Right lobe of liver (tissue), 6 donors: Measurements from ENCODE around the gene ORC4. TPM values are rescaled to one million over a fixed set of nuclear protein-coding genes. Genes with fewer than 3 reads are reported as not detected.

Experiments used
- ATAC-seq, 4 donors: fragments of 200-7000 bp; cut with Tn5 transposase; one replicate each; pipeline ENCODE4 v1.9.1; 2020; ENCODE audit warnings: mild to moderate bottlenecking in 4 of 4, moderate library complexity in 4 of 4
- DNase-seq, 3 donors: peaks; one replicate each; pipeline ENCODE4 v3.0.0-alpha.2; 2020
- H3K27ac ChIP-seq, 3 donors: fragments of 200-600 bp; one replicate each; pipeline ENCODE4 v1.8.0; 2022
- H3K27me3 ChIP-seq, 2 donors: fragments of 200-600 bp; one replicate each; pipeline ENCODE4 v1.8.0; 2022
- H3K36me3 ChIP-seq, 4 donors: fragments of 200-600 bp; sonication (generic) in 1 of 4; one replicate each; pipeline versions ENCODE4 v1.5.1 to v1.8.0; 2017 to 2022; ENCODE audit warnings: control low read depth in 1 of 4
- H3K4me1 ChIP-seq, 4 donors: fragments of 200-600 bp; sonication (generic) in 1 of 4; one replicate each; pipeline versions ENCODE4 v1.5.1 to v1.8.0; 2017 to 2022; ENCODE audit warnings: control low read depth in 1 of 4
- H3K4me3 ChIP-seq, 3 donors: fragments of 200-600 bp; one replicate each; pipeline ENCODE4 v1.8.0; 2022
- H3K9me3 ChIP-seq, 4 donors: fragments of 200-600 bp; sonication (generic) in 1 of 4; one replicate each; pipeline versions ENCODE4 v1.5.1 to v1.8.0; 2017 to 2022; ENCODE audit warnings: control low read depth in 1 of 4
- CTCF ChIP-seq, 4 donors: fragments of 200-600 bp in 3 of 4; fragments of 450-650 bp in 1 of 4; IDR thresholded peaks; one replicate each; pipeline versions ENCODE4 v1.5.1 to v1.8.0; 2016 to 2022; ENCODE audit warnings: antibody characterized with exemption in 4 of 4, mild to moderate bottlenecking in 2 of 4
- POLR2A ChIP-seq: fragments of 450-650 bp; IDR thresholded peaks from one replicate; pipeline ENCODE4 v1.6.1; 2017; ENCODE audit warnings: antibody characterized with exemption, mild to moderate bottlenecking
- WGBS: methylation state at CpG from one replicate; pipeline ENCODE4 v1.1.6; 2018; ENCODE audit warnings: low coverage, low lambda C conversion rate; ENCODE audit not compliant: insufficient coverage; ENCODE audit errors: missing lambda C conversion rate; 5-methylcytosine and 5-hydroxymethylcytosine counted together
- intact Hi-C, 2 donors: fragments of 100-400 bp; cut with DNase I; formaldehyde crosslinking; loops; one replicate each; pipeline versions ENCODE4 v1.11.2 to v1.14.1; 2022
- total RNA-seq, 6 experiments: library from RNA; depleted of rRNA in 2 of 6; stranded (reverse); fragments of >200 nt in 2 of 6; fragmentation: NEBNext Ultra II Directional in 3 of 6; extraction: Animal tissue kit (Norgen Biotek cat#: 25700) in 3 of 6; gene quantifications; one replicate each; pipeline versions ENCODE4 v1.1.0 to v1.2.4, GENCODE V29; 2016 to 2023
- donor health status: DM: no; HTN: yes; CAD: no.
- donor health status: DM: no; HTN: no; CAD: no.
- donor health status: DM: no; HTN: no; CAD: no.
- donor health status: DM: no; HTN: yes; CAD: no.
- donor health status: DM: no; HTN: yes; CAD: no.

ORC4 gene
- total RNA-seq, 6 experiments from 2014 or later = 18.6 to 61.4 (median 22.9) TPM

- WGBS = 91% methylated on average over 2 of the region's 2 CpGs
- no peak overlapping the region for H3K4me3 ChIP-seq
- intact Hi-C loops = no loop called here
- TF ChIP-seq CTCF (IDR thresholded peaks at IDR 0.05) = no peak
- TF ChIP-seq POLR2A = no peak
- no peak for DNase-seq
- H3K9me3 ChIP-seq = no peaks in the 10 kb centered on the region
- H3K4me1 ChIP-seq = peaks cover 0 to 31% (median 13%) of the 10 kb centered on the region in 4 donors
- H3K27ac ChIP-seq = no peak overlapping the region
- no peaks in the 10 kb centered on the region for H3K36me3 ChIP-seq
- ATAC-seq = no peak
- H3K27me3 ChIP-seq = no peaks in the 10 kb centered on the region
These were observed 2.3 kb upstream of the ORC4 start for GRCh38 chr2:148022882-148023281.

DNA sequence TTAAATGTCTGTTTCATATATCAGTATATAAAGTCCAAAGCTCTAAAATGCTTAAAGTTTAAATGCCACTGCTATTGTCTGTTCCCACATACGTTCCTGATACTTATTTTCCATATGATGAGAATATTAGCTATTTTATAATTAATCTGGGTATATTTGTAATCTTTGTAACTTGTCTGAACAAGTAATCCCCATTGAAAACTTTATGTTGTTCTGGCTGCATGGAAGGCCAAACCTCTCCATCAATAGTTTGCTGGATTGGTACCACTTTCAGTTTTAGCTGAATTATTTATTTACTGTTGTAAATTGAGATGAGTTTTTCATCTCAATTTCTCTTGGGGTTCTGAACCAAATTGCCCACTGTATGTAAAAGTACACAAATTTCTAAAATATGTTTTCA lies 1.8 kb upstream of the ORC4 start:
- Histone ChIP-seq H3K27ac (no peak overlapping the region), H3K36me3 (no peaks in the 10 kb centered on the region), H3K4me3 (peak overlapping the region; percentile 63 to 92 (median 90)), H3K9me3 (no peaks in the 10 kb centered on the region), H3K4me1 (peaks cover 0 to 31% (median 13%) of the 10 kb centered on the region in 4 donors), H3K27me3 (no peaks in the 10 kb centered on the region)
- TF ChIP-seq CTCF (IDR thresholded peaks at IDR 0.05) (no peak), POLR2A (no peak)
- no peak for ATAC-seq
- DNase-seq = no peak
- intact Hi-C loops = no loop called here
- 15% methylated on average over 1 of the region's 1 CpG for WGBS

DNA sequence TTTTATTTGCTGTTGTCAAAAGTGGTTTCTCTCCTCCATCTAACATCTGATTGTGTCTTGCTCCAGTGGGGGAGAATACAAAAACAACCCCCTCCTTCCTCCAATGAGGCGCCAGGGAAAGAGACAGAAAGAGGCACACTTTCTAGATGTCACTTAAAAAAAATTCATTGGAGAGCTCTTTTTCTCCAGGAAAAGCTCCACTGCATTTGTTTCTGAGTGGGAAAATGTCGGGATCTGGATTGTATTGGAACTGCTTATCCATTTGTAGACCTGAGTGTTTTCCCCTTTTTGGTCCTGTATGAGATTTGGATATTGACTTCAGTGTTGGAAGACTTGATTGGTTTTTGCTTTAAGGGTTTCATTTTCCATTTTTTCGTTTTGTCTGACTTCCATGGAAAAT lies 1.3 kb upstream of the ORC4 start:
- WGBS = 1% methylated on average over 3 of the region's 3 CpGs
- Histone ChIP-seq H3K4me1 (peaks cover 0 to 31% (median 13%) of the 10 kb centered on the region in 4 donors), H3K4me3 (peak overlapping the region; percentile 63 to 92 (median 90)), H3K27me3 (no peaks in the 10 kb centered on the region), H3K9me3 (no peaks in the 10 kb centered on the region), H3K36me3 (no peaks in the 10 kb centered on the region), H3K27ac (peak overlapping the region in 1 of 3 donors; percentile 76)
- intact Hi-C loops = no loop called here
- TF ChIP-seq POLR2A (no peak), CTCF (IDR thresholded peaks at IDR 0.05) (no peak)
- ATAC-seq (no peak), DNase-seq (no peak)

DNA sequence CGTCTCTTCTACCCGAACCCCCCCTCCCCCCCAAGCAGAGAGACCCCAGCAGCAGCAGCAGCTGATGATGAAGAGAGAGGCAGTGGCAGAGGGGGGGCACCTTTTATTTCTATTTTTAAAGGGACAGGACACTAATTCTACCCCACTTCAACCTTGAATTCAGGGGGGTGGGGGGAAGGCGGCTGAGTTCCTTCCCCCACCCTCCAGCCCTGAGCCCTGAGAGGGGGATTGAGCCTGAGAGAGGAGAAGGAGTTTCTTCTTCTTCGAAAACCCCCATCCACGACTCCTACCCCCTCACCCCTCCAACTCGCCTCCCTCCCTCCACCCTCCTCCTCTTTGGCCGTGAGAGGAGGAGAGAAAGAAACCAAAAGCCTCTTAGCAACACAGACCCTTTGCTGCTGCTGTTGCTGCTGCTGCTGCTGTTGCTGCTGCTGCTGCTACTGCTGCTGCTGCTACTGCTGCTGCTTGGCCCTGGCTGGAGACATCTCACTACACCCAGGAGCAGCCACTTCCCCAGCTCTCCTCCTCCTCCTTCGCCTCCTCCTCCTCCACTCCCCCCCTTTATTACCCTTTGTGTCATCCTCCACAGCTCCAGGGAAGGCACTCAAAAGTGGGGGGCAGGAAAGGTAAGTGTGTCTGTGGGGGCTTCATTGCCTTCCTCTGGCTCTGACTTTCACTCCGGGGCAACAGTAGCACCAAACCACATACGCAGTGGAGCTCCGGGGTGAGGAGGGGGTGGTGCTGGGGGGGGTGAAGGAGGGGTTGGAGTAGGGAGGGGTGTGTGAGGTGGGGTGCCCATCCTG lies 723 bp upstream of the ORC4 start, which contains the start of gene MBD5:
MBD5 (plus strand) TSS at position 33 of the 803 bp plus-strand sequence.
- no peaks in the 10 kb centered on the region for H3K9me3 ChIP-seq
- ATAC-seq = peak; percentile 23 to 33 (median 29)
- intact Hi-C loops = no loop called here
- DNase-seq = peak; percentile 43 to 62 (median 49)
- 0% methylated on average over 6 of the region's 11 CpGs for WGBS
- H3K36me3 ChIP-seq = no peaks in the 10 kb centered on the region
- TF ChIP-seq CTCF (IDR thresholded peaks at IDR 0.05) = no peak
- TF ChIP-seq POLR2A = peak; percentile 24
- peak within 1 kb of the TSS; percentile 76 to 85 (median 81) for H3K27ac ChIP-seq
- no peaks in the 10 kb centered on the region for H3K27me3 ChIP-seq
- peak within 1 kb of the TSS; percentile 83 to 92 (median 90) for H3K4me3 ChIP-seq
- peaks cover 0 to 31% (median 13%) of the 10 kb centered on the region in 4 donors for H3K4me1 ChIP-seq
